Gastrocnemius medialis (tissue), 4 donors: ENCODE data around the gene XPO6. TPM values are rescaled to one million over a fixed set of nuclear protein-coding genes. Genes with fewer than 3 reads are reported as not detected.

ENCODE experiments used
- ATAC-seq, 2 donors: fragments of 150-250 bp; one replicate each; pipeline ENCODE4 v1.9.1; 2016
- DNase-seq, 2 donors: peaks; one replicate each; pipeline ENCODE4 v3.0.0-alpha.2; 2019
- H3K27ac ChIP-seq, 4 donors: fragments of 200-600 bp; sonication (generic); 1 replicate in 1 of 4; 2 replicates in 3 of 4; pipeline ENCODE4 v1.5.1; 2016 to 2018; ENCODE audit warnings: mild to moderate bottlenecking in 2 of 4, moderate library complexity in 1 of 4
- H3K27me3 ChIP-seq, 3 donors: fragments of 200-600 bp; sonication (generic) in 2 of 3; 1 replicate in 1 of 3; 2 replicates in 2 of 3; pipeline versions ENCODE4 v1.5.1 to v1.6.0; 2016 to 2019; ENCODE audit warnings: mild to moderate bottlenecking in 1 of 3, moderate library complexity in 1 of 3
- H3K36me3 ChIP-seq, 2 donors: fragments of 200-600 bp; sonication (generic) in 1 of 2; one replicate each; pipeline ENCODE4 v1.5.1; 2017 to 2018
- H3K4me1 ChIP-seq, 2 donors: fragments of 200-600 bp; sonication (generic) in 1 of 2; one replicate each; pipeline ENCODE4 v1.5.1; 2016 to 2017; ENCODE audit warnings: mild to moderate bottlenecking in 2 of 2
- H3K4me3 ChIP-seq, 4 donors: fragments of 200-600 bp; sonication (generic) in 3 of 4; 1 replicate in 1 of 4; 2 replicates in 3 of 4; pipeline ENCODE4 v1.5.1; 2016 to 2019; ENCODE audit warnings: mild to moderate bottlenecking in 2 of 4
- H3K9me3 ChIP-seq, 3 donors: fragments of 200-600 bp; sonication (generic) in 2 of 3; 1 replicate in 1 of 3; 2 replicates in 2 of 3; pipeline ENCODE4 v1.5.1; 2016 to 2019
- POLR2A ChIP-seq, 2 donors: fragments of 450-650 bp; IDR thresholded peaks; one replicate each; pipeline ENCODE4 v1.6.1; 2017; ENCODE audit warnings: antibody characterized with exemption in 2 of 2, mild to moderate bottlenecking in 2 of 2, moderate library complexity in 2 of 2
- in situ Hi-C, 4 donors: fragments of 200-750 bp; cut with MboI; loops; one replicate each; pipeline versions ENCODE4 v1.15.0 to v1.8.0; 2017; ENCODE audit warnings: low sequenced_read_pairs in 4 of 4
- intact Hi-C: fragments of 100-400 bp; cut with DNase I; formaldehyde crosslinking; loops from one replicate; pipeline ENCODE4 v1.15.1; 2023; ENCODE audit warnings: low total_unique reads
- total RNA-seq, 4 donors: library from RNA; depleted of rRNA; stranded (reverse); fragments of >200 nt; gene quantifications; one replicate each; pipeline versions ENCODE4 v1.1.0 to v1.2.3, GENCODE V29; 2016
- TF ChIP-seq, protein P1 (sequence below), 5 experiments: fragments of 450-650 bp in 3 of 5; fragments of 200-600 bp in 2 of 5; sonication (generic) in 2 of 5; IDR thresholded peaks in 4 of 5; conservative IDR thresholded peaks in 1 of 5; 1 replicate in 4 of 5; 2 replicates in 1 of 5; pipeline ENCODE4 v1.5.1; 2016 to 2019; ENCODE audit warnings: antibody characterized with exemption in 5 of 5, mild to moderate bottlenecking in 3 of 5, moderate library complexity in 3 of 5

The XPO6 gene
- total RNA-seq, 4 donors from 2014 or later: 20.9 to 40.1 (median 29.6) TPM

DNA sequence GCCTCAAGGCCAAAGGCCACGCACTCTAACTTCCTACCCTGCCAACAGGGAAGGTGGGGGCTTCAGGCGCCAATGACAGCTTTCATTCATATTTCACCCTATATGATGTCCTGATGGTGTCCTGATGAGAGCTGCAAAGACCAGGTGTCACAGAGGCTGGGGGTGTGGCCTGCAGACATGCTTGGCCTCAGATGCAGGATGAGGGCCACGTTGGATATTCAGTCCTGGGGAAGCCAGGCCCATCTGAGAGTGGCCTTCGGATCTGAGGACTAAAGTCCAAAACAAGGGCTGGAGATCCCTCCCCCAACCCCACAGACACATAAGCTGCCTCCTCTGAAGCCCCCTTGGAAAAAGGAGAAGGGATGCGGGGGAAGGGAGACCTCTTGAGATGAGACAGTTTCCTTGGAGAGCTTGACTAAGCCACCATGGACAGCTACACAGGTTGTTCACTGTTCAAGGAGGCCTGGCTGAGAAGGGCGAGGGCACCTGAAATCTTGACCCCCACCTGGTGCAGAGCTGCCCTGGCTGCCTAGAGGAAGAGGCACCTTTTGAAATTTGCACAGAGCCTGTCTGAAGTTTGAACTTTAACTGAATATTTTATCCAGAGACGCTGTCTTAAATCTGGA lies 124.0 kb downstream of the XPO6 start:
- Histone ChIP-seq H3K36me3 (no peaks in the 10 kb centered on the region), H3K4me1 (no peaks in the 10 kb centered on the region), H3K27ac (no peak overlapping the region), H3K27me3 (peaks cover 0 to 2% (median 0%) of the 10 kb centered on the region in 3 donors), H3K4me3 (no peak overlapping the region), H3K9me3 (no peaks in the 10 kb centered on the region)
- ATAC-seq (no peak), DNase-seq (no peak)
- TF ChIP-seq, protein P1, sequence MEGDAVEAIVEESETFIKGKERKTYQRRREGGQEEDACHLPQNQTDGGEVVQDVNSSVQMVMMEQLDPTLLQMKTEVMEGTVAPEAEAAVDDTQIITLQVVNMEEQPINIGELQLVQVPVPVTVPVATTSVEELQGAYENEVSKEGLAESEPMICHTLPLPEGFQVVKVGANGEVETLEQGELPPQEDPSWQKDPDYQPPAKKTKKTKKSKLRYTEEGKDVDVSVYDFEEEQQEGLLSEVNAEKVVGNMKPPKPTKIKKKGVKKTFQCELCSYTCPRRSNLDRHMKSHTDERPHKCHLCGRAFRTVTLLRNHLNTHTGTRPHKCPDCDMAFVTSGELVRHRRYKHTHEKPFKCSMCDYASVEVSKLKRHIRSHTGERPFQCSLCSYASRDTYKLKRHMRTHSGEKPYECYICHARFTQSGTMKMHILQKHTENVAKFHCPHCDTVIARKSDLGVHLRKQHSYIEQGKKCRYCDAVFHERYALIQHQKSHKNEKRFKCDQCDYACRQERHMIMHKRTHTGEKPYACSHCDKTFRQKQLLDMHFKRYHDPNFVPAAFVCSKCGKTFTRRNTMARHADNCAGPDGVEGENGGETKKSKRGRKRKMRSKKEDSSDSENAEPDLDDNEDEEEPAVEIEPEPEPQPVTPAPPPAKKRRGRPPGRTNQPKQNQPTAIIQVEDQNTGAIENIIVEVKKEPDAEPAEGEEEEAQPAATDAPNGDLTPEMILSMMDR (IDR thresholded peaks at IDR 0.05 in 4 of 5, conservative IDR thresholded peaks at IDR 0.05 in 1 of 5): no peak
- TF ChIP-seq POLR2A (IDR thresholded peaks at IDR 0.05): no peak
- in situ Hi-C loops: no loop called here
- intact Hi-C loops: no loop called here

DNA sequence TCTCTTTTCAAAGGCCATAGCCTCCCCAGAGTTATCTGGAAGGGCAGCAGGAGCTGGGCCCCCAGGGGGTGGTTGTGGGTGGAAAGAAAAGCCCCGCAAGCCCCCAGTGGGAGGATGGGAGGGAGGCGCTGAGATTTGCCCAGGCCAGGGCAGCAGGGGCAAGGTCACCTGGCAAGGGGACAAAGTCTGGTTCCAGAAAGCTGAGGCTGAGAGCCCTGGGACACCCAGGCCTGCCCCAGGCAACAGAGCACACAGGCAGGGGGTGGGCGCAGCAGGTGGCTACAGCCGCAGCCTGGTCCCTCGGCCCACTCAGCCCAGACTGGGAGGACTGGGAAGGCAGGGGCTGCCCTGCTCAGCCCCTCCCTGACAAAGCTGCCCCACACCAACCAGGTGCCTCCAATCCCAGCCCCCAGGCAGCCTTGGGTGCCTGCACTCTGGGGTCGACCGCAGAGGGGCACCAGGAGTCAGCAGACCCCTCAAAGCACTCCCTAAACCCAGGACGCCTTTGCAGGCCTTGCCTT lies 124.6 kb downstream of the XPO6 start:
- Histone ChIP-seq H3K27ac (no peak overlapping the region), H3K4me1 (no peaks in the 10 kb centered on the region), H3K27me3 (peaks cover 0 to 2% (median 0%) of the 10 kb centered on the region in 3 donors), H3K9me3 (no peaks in the 10 kb centered on the region), H3K36me3 (no peaks in the 10 kb centered on the region), H3K4me3 (no peak overlapping the region)
- DNase-seq (no peak), ATAC-seq (no peak)
- intact Hi-C loops: no loop called here
- in situ Hi-C loops: no loop called here
- TF ChIP-seq, protein P1 (IDR thresholded peaks at IDR 0.05 in 4 of 5, conservative IDR thresholded peaks at IDR 0.05 in 1 of 5): no peak

DNA sequence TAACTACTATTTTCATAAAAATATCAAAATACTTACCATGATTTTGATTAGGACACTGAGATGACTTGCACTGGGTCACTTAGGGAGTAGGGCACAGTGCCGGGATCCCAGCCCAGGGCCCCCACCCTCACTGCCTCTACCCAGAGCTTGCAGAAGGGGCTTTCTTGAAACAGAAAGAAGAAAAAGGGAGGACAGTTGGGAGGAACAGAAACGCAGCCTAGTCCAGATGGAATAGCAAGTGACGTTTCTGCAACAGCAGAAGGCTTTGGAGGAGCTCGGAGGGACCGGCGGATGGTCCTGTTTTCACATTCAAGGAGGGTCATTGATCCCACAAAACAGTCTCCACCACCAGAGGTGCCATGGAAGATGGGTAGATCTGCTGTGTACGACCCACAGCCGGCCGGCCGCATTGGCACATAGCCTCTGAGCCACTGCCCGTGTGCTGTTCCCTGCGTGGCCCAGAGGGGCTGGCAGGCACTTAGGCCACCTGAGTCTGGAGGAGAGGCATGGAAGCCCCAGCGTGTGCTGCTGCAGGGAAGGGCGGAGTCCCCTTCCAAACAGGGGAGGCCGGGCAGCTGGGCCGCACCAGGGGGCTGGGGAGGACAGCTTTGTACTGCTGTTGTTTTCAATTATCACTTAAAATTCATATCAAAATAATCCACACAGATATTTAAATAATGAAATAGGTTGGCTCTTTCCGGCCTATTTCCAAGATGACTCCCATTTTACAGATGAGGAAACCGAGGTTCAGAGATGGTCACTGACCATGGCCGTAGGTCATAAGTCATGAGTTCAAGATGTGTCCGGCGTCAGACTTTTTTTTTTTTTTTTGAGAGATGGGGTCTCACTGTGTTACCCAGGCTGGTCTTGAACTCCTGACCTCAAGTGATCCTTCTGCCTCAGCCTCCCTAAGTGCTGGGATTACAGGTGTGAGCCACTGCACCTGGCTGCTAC lies 125.3 kb downstream of the XPO6 start:
- H3K4me3 ChIP-seq: no peak overlapping the region
- TF ChIP-seq, protein P1 (IDR thresholded peaks at IDR 0.05 in 4 of 5, conservative IDR thresholded peaks at IDR 0.05 in 1 of 5): no peak
- TF ChIP-seq POLR2A (IDR thresholded peaks at IDR 0.05): no peak
- DNase-seq (no peak), ATAC-seq (no peak)
- no peaks in the 10 kb centered on the region for H3K36me3 ChIP-seq
- H3K4me1 ChIP-seq: no peaks in the 10 kb centered on the region
- in situ Hi-C loops: no loop called here
- H3K27ac ChIP-seq: no peak overlapping the region
- no peaks in the 10 kb centered on the region for H3K9me3 ChIP-seq
- intact Hi-C loops: no loop called here
- H3K27me3 ChIP-seq: peaks cover 0 to 2% (median 0%) of the 10 kb centered on the region in 3 donors

DNA sequence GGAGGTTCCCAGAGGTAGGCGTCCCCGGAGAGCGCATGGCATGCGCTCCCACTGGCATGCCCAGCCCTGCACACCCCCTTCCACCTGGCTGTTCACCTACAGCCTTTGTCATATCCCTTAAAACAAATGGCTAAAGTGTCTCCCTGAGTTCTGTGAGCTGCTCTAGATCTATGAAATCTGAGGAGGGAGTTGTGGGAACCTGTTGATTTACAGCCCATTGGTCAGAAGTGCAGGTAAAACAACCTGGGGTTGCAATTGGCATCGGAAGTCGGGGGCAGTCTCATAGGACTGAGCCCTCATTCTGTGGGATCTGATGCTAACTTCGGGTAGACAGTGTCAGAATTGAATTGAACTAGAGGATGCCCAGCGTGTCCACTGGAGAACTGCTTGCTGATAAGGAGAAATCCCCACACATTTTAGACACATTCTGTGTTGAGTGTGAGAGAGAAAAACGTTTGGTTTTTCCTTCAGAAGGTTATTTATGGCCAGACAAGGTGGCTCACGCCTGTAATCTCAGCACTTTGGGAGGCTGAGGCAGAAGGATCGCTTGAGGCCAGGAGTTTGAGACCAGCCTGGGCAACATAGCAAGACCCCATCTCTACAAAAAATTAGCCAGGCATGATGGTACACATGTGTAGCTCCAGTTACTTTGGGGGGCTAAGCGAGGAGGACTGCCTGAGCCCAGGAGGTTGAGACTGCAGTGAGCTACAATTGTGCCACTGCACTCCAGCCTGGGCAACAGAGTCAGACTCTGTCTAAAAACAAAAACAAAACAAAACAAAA lies 126.2 kb downstream of the XPO6 start:
- Histone ChIP-seq H3K4me1 (no peaks in the 10 kb centered on the region), H3K4me3 (no peak overlapping the region), H3K27me3 (peaks cover 0 to 2% (median 0%) of the 10 kb centered on the region in 3 donors), H3K9me3 (no peaks in the 10 kb centered on the region), H3K27ac (no peak overlapping the region), H3K36me3 (no peaks in the 10 kb centered on the region)
- TF ChIP-seq POLR2A (IDR thresholded peaks at IDR 0.05): no peak
- ATAC-seq (no peak), DNase-seq (no peak)
- intact Hi-C loops (no loop called here), in situ Hi-C loops (no loop called here)
